ENCODE data around the gene ZNF598.

ZNF598 gene

DNA sequence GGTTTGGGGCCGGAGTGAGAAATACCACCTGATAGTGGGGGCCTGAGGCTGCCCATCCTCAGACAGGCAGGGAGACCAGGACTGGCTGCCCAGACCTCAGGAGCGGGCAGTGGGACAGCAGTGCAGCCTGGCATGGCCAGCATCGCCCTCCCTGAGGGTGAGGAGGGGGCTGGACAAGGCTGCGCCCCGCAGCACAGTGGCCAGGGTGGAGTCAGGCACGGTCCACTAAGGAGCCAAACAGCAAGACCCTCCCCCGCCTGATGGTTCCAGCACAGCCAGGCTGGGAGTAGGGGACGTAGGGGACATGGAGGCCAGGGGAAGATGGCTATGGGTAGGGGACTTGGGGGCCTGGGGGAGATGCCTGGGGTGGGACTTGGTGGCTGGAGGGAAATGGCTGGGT, 3.3 kb downstream of the ZNF598 start:
- no peak for DNase-seq (ENCODE audit: low read depth)

DNA sequence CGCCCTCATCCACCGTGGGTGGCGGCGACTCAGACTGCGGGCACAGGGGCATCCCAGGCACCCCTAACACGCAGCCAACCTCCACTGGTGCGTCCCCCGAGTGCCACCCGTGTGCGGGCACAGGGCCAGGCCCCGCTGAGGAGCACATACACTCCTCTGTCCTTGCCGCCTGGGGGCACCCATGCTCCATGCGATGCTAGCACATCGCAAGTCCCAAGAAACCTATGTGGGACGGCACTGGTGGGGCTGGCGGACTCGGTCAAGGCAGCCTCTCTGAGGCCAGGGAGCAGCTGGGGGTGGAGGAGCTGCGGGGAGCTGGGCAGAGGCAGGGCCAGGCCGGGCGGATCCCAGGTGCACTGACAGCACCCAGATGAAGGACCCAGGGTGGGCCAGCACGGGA, 4.0 kb downstream of the ZNF598 start:
- no peak for DNase-seq (ENCODE audit: low read depth)

DNA sequence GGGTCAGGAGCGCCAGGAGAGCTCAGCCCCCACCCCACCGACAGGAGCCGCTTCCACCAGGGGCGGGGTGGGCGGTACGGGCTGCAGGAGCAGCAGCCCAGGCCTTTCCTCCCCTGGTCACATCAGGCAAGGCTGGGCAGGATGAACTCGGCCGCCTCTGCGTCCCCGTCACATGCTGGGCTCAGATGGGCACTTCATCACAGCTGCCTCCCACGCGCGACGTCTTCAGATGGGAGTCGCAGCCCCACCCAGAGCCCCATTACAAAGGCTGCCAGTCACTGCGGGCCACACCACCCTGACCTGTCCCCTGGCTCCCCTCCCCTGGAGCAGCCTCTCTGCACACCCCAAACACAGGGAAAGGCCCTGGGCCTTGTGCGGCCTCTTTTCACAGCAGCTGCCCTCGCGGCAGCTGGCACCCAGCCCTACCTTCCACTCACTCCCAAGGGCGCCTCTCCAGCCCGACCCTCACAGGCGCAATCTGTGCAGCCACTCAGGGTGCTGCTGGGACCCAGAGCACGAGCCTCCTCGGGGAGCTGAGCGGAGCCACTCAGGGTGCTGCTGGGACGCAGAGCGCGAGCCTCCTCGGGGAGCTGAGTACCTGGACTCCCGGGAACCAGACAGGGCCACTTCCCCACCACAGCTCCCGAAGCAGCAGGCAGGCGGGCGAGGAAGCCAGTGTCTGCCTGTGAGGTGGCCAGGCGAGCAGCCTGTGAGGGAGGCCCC, 4.7 kb downstream of the ZNF598 start:
- no peak for DNase-seq (ENCODE audit: low read depth)

DNA sequence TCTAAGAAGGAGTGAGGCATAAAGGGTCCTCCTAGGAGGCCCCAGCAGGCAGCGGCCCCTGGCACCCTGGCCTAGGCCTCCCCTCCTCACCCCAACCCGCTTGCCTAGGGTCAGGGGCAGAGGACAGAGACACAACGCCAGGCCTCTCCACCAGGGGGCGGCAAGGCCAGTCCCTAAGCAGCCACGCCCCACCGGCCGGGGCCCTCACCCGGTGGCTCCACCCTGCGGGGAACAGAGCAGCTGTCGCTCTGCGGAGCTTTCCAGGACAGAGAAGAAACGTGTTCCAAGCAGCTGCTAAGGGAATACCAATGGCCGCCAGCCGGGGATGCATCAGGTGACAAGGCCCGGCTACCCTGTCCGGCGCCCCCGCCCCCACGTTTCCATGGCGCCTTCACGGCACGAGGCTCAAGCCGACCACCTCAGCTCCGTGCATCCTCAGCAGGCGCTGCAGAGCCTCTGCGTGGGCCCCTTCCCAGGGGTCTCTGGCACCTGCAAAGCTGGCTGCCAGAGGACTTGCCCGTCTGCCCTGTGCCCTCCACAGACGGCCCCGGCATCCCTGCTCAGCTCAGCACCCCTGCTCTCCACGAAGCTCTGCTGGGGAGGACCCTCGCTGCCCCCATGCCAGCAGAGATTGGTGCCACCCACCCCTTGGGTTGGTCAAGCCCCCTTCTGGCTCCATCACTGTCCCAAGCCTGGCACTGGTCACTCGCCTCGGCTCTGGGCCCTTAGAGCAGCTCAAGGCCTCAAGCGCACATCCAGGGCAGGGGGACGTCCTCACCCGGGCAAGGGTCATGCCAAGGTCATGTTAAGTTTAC, 5.6 kb downstream of the ZNF598 start:
- DNase-seq (ENCODE audit: low read depth), result no peak

DNA sequence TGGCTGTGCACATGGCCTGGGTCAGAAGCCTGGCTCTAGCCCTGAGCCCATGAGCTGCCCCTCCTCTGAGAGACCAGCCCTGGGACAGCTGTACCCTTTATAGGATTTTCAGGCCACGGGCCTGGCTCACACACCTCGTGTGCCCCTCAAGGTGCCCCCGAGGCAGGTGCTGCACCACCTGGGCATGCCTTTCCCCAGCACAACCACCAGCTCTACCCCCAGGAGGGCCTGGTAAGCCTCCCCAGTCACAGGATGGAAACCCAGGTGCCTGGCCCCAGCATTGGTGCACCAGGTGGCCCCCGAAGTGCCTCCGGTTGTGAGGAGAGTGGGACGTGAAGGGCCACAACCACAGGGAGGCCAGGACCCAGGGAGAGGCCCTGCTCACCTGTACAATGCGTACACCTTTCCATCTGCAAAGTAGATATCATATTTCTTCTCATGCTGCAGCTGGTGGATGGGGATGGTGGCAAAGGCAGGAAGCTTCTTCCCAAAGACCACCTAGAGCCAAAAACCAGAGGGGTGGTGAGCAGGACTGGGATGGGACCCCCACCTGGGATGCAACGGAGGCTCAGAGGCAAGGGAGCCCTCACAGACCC, 6.3 kb downstream of the ZNF598 start:
- no peak for DNase-seq (ENCODE audit: low read depth)

DNA sequence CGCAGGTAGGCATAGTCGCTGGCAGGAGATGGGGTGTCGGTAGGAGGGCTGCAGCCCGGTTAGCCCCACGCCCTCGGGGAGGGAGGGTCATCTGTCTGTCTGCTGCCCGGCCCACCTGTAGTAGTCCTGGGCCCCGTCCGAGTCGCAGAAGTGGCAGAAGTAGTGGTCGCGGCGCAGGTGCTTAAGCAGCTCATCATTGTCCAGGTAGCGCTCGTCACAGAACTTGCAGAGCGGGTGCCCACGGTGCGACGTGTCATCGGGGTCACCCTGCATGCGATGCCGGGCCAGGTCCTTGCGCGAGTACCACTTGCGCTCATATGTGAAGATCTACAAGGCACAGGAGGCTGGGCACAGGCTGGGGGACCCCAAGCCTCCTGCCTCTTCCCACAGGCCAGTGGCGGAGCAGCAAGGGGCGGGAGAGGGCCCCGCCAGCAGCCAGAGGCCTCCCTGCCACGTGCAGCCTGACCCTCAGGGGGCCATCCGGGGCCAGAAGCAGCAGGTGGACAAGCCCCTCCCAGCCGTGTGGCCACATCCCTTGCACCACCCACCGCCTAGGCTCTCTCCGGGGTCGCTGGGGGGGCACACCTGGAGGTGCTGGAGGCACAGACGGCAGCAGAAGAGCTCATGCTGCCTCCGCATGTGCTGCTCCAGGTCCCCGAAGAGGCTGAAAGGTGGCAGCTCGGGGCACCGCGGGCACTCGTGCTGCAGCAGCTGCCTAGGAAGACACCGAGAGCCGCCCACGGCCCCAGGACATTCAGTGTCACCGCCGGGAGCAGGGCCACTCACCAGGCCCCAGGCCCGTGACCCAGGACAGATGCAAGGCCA, 7.0 kb downstream of the ZNF598 start:
- DNase-seq (ENCODE audit: low read depth), result no peak

DNA sequence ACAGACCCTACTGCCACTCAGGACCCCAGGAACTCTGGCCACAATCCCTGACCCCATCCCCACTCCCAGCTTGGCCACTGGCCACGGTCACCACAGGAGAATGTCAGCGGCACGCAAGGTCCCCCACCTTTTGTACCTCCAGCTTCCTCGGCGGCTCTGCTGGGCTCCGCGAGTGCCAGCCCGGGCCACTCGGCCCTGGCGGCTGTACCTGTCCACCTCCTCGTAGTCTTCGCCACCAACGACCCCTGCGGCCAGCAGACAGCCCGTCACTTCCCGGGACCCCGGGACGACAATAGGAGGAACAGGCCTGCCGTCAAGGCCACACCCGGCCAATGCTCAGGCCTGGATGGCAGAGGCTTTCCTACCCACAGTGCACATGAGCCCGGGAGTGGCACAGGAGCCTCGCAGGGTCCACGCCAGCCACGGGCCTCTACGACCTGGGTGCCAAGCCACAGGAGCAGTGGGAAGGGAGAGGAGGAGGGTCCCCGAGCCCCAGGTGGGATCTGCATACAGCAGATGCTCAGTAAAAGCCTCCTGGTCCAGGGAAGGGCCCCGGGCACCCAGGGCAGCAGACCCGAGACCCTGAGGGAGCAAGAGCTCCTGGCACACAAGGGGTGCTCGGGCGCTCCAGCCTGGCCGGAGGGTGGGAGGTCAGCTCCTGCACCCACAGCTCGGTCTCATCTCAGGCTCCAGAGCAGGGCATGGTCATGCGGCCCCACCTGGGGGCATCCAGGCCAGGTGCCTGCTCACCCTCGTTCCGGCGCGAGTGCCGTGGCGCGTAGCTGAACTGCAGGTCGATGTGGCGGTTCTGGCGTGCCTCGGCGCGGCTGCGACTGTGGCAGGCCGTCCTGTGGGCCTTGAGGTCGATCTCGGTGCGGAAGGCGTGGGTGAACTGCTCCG, 7.9 kb downstream of the ZNF598 start:
- DNase-seq (ENCODE audit: low read depth), result no peak

DNA sequence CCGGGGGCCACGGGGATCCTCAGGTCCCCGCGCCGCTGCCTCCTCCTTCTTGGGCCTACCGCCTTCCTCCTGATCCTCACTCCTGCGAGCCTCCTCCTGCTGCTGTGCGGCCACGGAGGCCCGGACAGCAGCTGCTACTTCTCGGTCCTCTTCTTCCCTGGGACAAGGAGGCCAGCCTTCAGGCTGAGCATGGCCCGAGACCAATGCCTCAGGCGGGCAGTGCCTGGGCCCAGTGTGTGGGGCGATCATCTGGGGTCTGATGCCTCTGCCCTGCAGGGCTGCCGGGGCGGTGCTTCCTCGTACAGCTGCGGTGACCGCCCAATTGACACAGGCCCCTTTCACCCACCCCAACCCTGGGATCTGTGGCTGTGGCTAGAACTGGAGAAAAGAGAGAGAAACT, 8.6 kb downstream of the ZNF598 start:
- DNase-seq (ENCODE audit: low read depth), result no peak

DNA sequence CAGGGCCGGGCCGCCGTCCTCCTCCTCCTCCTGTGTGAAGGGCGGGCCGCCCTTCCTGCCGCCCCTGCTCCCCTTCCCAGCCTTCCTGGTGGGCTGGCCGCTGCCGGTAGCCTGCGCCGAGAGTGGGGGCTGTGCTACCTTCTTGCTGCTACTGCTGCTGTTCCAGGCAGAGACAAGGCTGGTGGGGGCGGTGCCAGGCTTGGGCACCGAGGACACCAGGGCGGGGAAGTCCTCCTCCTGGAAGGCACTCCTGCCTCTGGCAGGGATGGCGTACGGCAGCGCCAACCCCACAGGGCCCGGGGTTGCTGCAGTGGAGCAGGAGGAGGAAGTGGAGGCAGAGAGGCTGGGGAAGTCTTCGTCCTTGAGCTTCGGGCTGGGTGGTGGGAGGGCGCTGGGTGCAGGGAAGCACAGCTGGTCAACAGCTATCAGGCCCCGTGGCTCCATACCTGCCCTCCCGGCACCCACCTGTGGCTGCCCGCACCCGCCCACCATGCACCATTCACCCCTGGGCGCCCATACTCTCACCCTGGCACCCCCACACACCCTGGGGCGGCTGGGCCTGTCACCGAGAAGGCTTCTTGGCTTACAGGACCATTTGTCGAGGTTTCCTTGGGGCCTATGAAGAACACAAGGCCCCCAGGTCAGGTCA, 9.6 kb downstream of the ZNF598 start:
- no peak for DNase-seq (ENCODE audit: low read depth)

DNA sequence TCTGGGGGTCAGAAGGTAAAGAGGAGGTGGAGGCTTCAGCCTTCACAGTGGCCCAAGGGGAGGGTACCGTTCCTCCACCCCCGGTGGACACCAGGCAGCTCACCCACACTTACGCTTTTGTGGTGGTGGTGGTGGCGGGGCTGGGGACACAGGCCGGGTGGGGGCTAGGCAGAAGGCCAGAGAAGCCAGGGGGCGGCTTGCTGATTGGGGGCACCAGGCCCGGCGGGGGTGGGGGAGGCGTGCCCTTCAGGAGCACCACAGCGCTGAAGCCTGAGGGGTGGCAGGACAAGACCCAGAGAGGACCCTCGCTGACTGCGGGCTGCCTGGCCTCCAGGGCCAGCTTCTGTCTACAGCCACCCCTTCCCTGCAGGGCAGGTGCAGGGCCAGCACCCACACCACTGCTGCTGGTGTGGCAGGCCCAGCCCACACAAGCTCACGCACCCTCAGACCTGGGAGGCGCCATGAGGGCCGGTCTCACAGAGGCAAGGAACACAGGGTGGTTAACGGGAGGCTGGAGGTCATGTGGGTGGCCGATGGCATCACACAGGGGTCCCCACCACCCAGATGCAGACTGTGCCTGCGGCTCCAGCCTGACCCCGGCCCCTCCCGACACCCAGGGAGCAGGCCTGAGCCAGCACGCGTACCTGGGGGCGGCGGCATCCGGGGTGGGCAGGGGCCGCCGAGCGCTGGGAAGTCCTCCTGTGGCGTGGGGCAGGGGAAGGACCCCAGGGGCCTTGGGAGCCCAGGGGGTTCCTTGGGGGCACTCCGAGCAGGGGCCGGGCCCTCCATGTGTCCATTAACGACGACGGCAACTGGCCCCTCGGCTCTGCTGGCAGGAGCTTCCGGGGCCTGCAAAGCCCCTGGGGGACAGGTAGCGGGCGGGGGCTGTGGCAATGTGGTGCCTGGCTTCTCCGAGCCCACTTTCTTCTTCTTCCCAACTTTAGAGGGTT, 10.5 kb downstream of the ZNF598 start:
- no peak for DNase-seq (ENCODE audit: low read depth)

DNA sequence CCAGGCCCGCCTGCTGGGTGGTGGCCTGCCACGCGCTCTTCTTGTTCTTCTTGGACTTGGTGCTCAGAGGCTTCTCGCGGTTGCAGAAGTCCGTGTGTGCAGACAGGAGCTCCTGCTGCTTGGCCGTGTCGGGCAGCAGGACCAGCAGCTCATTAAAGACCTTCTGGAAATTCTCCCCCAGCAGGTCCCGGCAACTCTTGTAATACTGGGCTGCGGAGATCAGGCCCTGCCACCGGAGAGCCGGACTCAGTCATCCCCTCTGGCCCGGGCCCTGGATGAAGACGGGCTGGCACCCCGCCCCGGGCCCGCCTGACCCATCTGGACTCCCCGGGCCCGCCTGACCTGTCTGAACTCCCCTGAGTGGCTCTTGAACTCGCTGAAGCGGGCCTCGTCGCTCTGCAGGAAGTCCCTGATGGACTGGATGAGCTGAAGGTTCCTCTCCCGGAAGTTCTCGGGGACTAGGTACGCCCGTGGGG, 11.2 kb downstream of the ZNF598 start:
- no peak for DNase-seq (ENCODE audit: low read depth)

DNA sequence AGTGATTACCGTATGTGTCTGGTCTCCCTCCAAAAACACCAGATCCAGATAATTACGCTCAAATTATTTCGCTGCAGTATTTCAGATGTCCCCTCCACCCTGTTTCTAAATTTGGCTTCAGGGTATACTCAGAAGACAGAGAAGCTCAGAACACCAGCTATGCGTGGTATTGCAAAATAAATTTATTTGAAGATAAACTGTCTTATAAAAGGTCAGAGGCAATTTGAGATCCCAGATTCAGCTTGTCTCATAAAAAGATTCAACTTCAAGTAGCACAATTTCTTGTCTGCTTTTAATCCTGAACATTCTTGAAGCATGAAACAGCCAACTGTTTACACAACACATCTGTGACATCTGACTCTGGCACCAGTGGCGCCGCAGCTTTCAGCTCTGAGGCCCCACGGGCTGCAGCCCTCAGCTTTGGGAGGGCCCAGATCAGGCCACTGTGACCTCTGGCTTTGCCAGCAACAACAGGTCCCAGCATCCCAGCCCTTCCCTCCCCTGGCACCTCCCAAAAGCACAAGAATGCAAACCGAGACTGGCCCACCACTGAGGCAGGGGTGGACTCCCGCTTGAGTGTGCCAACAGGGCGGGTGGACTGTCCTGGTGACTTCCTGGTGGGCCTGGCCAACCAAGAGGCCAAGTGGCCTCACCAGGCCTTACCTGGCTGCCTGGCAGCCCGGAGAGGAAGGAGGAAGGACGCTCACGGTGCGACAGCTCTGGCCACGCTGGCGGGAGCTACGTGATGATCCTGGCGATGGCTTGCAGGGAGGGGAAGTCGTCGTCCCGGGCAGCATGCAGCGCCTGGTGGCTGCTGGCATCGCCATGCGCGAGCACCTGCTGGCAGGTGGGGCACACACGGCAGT, 11.9 kb downstream of the ZNF598 start:
- DNase-seq (ENCODE audit: low read depth), result no peak

DNA sequence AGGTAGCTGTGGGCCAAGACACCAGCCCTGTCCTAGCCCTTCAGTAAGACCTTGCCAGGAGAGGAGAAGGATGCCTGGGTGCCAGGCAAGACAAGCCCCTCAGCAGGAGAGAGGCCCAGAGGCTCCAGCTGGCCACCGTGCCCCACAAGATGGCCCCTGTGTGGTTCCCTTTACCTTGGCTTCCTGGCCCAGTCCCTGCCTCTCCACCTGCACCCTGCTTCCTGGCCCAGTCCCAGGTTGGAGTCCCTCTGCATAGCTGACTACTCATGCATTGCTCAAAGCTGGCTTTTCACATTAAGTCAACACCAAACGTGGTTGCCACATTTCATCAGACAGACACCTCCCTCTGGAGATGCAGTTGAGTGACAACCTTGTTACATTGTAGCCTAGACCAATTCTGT, 15.9 kb downstream of the ZNF598 start:
- DNase-seq (ENCODE audit: low read depth), result no peak

DNA sequence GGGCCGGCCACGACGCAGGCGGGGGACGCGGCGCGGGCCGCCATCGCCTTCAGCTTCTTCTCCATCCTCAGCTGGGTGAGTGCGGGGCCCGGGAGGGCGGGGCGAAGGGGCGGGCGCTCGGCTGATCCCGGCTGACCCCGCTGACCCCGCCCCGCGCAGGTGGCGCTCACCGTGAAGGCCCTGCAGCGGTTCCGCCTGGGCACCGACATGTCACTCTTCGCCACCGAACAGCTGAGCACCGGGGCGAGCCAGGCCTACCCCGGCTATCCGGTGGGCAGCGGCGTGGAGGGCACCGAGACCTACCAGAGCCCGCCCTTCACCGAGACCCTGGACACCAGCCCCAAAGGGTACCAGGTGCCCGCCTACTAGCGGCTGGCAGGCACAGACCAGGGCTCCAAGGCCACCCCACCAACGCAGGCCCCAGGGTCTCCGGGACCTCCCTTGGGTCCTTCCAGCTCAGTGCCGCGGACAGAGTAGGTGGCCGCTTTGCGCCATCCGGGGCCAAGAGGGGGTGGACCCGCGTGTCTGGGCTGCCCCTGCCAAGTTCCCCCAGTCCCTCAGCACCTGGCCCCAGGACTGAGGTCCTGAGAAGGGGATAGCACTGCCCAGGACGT, 16.8 kb downstream of the ZNF598 start:
- no peak for DNase-seq (ENCODE audit: low read depth)

DNA sequence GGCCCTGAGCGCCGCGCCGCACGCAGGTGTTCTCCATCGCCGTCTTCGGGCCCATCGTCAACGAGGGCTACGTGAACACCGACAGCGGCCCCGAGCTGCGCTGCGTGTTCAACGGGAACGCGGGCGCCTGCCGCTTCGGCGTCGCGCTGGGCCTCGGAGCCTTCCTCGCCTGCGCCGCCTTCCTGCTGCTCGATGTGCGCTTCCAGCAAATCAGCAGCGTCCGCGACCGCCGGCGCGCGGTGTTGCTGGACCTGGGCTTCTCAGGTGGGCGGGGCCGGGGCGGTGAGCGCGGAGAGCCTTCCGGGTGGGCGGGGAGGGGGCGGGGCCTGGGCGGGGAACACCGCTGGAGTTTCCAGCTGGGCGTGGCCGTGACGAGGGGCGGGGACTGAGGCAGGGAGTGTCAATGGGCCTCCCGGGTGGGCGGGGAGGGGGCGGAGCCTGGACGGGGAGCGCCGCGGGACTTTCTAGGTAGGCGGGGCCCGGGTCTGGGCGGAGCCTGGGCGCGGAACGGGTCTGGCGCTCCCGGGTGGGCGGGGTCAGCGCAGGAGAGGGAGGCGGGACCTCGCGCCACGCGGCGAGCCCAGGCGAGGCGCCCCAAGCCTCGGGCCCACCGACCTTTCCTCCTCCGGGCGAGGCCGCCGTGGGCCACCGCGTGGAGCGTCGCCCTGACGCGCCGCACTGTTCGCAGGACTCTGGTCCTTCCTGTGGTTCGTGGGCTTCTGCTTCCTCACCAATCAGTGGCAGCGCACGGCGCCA, 17.5 kb downstream of the ZNF598 start:
- DNase-seq (ENCODE audit: low read depth), result no peak

DNA sequence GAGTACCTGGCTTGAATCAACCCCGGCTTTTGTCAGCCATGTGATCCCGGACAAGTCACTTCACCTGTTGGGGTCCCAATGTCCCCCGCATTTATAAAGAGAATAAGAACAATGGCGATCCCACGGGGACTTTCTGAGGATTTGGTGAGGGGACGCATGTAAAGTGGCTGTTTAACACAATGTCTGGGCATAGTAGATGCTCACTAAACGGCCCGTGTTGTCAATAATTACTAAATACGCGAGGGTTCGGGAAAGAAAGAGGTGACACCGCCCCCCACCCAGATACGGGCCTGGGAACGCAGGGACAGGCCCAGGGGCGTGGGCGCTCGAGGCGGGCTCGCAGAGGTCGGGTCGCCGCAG, 18.1 kb downstream of the ZNF598 start:
- DNase-seq (ENCODE audit: low read depth), result no peak

DNA sequence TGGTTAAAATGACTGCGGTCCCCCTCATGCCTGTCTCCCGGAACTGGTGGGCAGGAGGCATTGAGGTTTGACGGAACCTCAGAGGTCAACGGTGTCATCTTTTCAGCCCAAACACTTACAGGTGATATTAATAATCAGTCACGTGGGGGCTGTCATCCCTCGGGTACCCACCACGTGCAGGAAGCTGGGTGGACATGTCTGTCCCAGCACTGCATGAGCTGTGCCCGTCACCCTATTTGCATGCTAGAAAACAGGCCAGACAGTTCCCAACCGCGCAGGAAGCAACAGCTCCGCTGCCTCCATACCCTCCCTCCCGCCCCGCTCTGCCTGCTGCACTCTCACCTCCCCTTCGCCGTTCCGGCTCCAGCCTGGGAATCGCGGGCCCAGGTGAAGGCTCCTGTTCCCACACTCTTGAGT, 18.5 kb downstream of the ZNF598 start:
- no peak for DNase-seq (ENCODE audit: low read depth)
